ENCODE measurements around the gene B3GNT5.
"Not testable (repeated sequence)": the region's sequence is repeated elsewhere in the genome, so short reads cannot be mapped to it uniquely, and the experiment has no call there.

B3GNT5 gene, protein sequence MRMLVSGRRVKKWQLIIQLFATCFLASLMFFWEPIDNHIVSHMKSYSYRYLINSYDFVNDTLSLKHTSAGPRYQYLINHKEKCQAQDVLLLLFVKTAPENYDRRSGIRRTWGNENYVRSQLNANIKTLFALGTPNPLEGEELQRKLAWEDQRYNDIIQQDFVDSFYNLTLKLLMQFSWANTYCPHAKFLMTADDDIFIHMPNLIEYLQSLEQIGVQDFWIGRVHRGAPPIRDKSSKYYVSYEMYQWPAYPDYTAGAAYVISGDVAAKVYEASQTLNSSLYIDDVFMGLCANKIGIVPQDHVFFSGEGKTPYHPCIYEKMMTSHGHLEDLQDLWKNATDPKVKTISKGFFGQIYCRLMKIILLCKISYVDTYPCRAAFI

DNA sequence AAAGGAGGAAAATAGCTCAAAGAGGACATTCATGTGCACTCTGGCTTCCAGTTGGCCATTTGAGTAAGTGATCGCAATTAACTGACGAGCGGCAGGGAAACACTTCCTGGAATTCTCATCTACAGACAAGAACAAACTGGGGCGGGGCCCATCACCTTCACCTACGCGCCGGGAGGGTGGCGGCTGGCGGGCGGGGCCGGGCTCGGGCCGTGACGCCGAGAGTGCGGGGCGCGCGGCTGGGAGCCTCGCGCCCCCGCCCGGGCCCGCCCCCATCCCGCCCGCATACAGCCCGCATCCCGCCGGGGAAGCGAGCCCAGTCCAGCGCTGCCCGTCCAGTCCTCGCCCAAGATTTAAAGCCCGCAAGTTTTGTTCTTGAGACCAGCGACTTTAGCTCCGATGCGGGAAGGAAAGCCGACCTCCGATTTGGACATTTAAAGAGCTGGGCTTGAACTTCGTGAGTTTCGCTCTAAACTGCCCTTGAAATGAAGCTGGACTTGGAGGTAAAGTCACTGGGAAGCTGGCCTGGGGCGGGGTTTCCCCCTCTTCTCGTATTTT, at the start of gene B3GNT5:
Gene B3GNT5 (plus strand): TSS at position 281 of the 555 bp plus-strand sequence. CDS start 16,546 bp downstream, outside the sequence.
- DNase-seq, result peak; percentile 63

DNA sequence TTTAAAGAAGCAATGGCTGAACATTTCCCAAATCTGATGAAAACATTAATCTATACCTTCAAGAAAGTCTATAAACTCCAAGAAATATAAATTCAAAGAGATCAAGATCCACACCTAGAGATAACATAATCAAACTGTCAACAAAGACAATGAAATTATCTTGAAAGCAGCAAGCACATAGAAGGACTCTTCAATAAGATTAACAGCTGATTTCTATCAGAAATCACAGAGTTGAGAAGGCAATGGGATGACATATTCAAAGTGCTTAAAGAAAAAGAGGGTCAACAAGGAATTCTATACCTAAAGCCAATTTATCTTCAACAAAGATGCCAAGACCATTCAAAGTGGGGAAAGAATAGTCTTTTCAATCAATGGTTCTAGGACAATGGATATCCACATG, 49.4 kb upstream of the B3GNT5 start:
- no peak for DNase-seq

DNA sequence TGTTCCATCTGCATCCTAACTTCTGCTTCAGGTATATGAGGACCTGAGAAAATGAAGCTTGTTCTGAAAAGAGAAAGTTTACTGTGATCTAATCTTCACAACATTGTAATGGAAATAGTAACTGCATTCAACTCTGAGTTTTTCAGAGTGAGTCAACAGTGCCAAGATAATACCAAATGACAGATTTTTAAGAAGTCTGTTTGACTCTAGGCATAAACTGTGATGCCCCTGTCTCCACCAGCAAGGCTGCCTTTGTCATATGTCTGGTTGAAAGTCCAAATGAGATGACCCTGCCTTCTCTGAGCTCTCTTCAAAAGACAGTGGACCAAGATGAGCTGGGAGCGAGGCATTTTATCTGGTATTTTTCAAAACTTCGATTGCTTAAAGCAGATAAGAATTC, 44.8 kb upstream of the B3GNT5 start:
- DNase-seq, result no peak

DNA sequence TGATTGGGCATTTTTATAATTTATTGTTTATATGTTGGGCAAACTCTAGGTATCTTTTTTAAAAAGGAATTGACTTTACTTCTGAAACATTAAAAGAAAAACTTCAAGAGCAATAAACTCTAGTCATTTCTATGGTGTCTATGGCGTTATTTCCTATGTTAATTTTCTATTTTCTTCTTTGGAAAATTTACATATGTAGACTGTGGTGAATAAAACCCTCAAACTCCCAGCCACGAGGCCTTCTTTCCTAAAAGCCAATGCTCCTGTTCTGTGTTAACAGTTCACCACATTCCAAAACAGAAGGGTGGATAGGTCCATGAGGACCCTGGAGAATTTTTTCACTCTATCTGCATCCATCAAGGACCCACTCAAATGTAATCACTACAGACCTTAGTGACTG, 44.3 kb upstream of the B3GNT5 start:
- DNase-seq, result no peak

DNA sequence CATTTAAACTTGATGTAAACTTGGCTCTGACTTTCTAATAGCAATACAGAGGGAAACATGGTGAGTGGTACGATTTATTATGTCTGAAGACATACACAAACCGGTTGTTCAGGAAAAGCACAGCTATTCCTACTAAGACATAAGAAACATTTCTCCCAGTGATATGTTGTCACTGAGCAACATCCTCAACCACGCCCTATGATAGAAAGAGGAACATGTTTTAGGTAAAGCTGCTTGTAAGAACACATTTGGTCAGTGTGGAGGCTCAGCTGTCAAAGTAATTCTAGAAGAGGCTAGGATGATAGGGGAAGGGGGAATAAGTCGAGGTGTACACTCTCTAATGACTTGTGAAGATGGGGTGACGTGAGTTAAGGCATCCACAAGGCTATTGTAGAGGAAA, 42.7 kb upstream of the B3GNT5 start:
- no peak for DNase-seq

DNA sequence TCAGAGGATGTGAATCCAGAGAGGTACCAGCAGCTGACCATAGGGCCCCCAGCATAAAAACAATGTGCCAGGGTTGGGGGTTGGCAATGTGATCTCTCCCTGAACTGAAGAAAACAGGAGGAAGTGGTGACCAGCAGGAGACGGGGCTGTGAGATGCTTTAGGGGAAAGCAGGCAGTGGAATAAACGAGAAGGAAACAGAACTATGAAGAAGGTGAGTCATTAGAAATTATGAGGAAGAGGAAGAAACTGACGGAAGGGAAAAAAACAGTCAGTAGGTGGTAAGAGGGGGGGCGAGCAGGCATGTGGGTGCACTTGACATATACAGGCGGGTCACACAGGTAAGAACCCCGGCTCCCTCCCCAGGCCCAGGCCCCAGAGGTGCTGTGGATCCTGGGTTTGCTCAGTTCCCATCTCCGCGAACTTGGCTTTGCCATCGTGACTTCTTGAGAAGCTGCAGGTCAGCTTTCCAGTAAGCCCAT, 42.2 kb upstream of the B3GNT5 start:
- DNase-seq, result no peak

- no peak for DNase-seq
Observed at GRCh38 chr3:183211352-183211751, 41.7 kb upstream of the B3GNT5 start.

DNA sequence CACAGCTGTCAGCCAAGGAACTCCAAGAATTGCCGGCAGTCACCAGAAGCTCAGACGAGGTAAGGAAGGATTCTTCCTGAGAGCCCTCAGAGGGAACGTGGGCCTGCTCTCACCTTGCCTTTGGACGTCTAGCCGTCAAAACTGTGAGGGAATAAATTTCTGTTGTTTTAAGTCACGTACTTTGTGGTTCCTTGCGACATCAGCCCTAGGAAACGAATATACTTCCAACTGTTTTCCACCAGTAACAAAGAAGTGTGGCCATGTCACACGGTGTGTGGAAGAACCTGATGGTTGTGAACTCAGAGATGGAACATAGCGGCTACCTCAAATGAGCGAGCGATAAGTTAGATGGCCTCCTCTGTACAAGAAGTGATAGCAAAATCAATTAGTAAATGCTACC, 41.0 kb upstream of the B3GNT5 start:
- DNase-seq, result no peak

GRCh38 chr3:183212565-183212964, 40.5 kb upstream of the B3GNT5 start:
- DNase-seq, result no peak

GRCh38 chr3:183213415-183214276, 39.4 kb upstream of the B3GNT5 start:
- DNase-seq, result no peak

- DNase-seq, result no peak
Observed at GRCh38 chr3:183214277-183214612, 38.8 kb upstream of the B3GNT5 start.

DNA sequence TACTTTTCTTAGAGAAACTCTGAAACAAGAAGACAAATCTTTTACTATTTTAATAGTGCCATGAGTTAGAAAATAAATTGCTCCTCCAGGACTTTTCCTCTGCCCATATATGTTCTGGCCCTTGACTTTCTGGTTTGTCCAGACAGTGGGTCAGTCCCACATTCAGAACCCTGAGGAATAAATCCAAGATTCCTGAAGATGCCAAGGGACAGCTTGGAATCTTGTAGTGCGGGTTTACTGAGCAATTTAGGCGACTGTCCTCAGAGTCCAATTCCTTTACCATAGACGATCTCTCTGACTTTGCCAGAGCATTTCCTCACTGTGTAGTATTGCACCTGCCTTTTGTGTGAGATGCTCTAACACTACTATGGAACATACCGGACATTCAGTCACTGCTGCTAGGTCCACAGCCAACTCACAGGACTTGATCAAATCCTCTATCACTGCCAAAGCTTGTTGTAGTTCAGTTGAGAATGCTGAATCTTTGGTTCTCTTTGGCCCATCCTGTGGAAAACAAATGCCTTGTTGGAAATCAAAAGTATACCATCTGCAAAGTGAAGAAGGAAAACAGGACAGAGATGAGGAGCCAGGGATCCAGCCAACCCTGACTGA, 37.4 kb upstream of the B3GNT5 start:
- no peak for DNase-seq

DNA sequence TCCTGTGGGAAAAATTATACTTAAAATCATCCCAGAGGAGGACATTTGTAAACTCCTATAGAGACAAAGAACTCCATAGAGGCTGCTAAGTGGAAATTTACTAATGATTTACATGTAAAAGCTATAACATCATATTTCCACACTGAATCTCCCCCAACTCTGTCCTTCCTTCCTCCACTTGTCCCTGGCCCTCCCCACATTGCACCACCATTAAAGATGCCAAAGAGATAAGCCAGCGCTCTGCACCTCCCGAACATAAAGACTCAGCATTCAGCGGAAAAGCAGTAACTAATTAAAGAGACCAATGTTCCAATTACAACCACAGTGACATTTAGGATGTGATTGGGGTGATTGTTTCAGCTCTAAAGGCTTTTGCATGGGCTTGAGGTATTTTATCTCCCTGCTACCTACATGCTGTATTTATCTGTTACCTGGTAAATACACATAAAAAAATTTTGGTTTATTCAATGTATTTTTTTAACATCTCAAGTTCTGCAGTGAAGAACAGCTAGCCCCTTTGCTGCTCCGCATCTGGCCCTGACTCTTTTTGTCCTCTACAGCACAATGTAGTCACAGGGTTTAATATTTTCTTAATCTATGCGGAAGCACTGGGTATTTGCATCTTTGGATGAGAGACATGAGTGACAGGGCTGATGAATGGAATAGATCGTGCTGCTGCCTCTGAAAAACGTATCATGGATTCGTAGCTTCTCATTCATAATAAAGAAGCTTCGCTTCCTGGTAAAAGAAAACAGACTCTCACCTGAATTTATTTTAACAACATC, 35.3 kb upstream of the B3GNT5 start:
- no peak for DNase-seq

DNA sequence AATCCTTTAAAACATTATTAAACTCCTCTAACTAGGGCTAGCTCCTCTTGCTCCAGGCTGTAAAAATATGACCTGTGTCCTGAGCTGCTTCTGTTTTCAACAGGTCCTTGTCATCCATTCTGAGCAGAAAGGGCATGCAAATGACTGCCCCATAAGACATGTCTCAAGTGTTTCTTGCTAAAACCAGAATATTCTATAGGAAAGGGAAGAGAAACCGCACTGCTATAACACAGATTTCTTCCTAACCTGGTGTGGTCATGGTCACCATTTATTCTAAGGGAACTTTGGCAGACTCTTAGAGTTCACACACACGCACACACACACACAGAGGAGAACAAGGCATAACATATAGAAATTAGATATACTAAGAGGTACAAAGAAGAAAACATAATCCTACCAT, 34.2 kb upstream of the B3GNT5 start:
- no peak for DNase-seq

DNA sequence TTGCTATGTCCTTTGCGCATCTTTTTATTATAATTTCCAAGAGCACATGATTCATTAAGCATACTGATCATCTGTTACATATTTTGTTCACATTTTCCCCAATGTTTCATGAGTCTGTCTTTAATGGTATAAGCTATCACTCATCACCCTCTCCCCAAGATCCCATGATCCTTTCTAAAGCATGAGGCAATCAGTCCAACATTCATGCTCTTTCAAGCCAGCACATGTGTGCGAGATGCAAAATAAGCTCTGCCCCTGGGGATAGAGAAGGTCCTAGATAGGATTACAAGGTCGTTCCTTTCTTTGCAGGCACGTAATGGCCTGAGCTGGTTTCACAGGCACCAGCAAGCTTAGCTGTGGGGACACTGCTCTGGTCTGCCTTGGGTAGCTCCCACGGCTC, 32.2 kb upstream of the B3GNT5 start:
- no peak for DNase-seq

GRCh38 chr3:183222631-183223235, 30.3 kb upstream of the B3GNT5 start:
- no peak for DNase-seq

DNA sequence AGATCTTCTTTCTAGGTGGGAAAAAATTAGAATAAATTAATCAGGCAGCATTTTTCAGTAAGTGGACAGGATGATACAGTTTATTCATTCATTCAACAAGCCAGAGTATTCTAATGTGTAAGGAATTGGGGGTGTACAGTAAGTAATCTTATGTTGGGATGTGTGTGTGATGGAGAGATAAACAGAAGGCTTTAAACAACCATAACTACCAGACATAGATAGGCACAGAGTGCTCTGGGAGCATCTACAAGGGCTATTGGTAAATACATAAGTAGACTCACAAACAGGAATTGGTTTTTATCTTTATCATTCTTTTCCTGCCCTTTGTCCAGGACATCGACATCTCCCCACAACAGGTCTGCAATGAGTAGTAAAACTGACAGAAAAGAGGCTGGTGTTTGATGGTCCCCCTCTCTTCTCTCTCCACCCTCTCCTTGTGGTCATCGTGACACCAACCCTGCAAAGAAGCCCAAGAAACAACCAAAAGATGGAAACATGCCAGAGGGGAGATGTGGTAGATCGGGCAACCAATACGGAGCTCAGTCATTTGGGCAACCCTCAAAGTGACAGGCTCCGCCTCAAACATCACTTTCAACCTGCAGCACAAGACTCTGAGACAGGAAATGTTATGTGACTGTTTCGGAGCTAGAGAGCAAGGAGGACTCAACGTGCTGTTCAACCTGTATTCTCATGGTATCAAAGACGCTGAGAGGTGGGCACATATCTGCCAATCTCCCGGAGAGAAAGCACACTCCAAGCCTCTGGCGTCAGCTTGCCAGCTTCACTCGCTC, 28.7 kb upstream of the B3GNT5 start:
- DNase-seq, result no peak

GRCh38 chr3:183226333-183226890, 26.6 kb upstream of the B3GNT5 start:
- no peak for DNase-seq

DNA sequence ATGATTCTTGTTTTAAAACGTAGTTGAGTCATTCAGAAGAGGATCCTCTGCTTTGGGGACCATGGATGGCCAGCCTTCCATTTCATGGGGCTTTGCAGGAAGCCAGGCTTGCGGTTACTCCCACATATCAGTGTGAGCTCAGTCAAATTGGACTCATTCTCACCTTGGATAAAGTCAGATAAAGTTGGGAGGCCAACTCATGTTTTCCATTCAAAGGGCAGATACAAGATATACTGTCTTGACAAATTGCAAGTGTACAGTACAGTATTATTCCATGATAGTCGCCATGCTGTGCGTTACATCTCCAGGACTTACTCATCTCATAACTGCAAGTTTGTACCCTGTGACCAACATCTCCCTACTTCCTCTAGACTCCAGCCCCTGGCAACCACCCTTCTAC, 25.5 kb upstream of the B3GNT5 start:
- no peak for DNase-seq

GRCh38 chr3:183229178-183229577, 23.9 kb upstream of the B3GNT5 start:
- DNase-seq, result no peak

- DNase-seq, result not testable (repeated sequence)
Observed at GRCh38 chr3:183230251-183230650, 22.8 kb upstream of the B3GNT5 start.
